ENCODE results near the gene AFAP1L2.

The AFAP1L2 gene

GRCh38 chr10:114307731-114308130, 96.6 kb downstream of the AFAP1L2 start:
- DNase-seq = no peak

GRCh38 chr10:114306116-114306973, 98.0 kb downstream of the AFAP1L2 start:
- DNase-seq = no peak

GRCh38 chr10:114305521-114305925, 98.8 kb downstream of the AFAP1L2 start:
- no peak for DNase-seq

- DNase-seq = peak; percentile 55
Observed at GRCh38 chr10:114304571-114305421, 99.5 kb downstream of the AFAP1L2 start.

- DNase-seq = peak; percentile 69
Observed at GRCh38 chr10:114304017-114304570, 100.2 kb downstream of the AFAP1L2 start.

- DNase-seq = no peak
Observed at GRCh38 chr10:114303556-114303955, 100.7 kb downstream of the AFAP1L2 start.

- DNase-seq = no peak
Observed at GRCh38 chr10:114301951-114302710, 102.2 kb downstream of the AFAP1L2 start.

GRCh38 chr10:114301177-114301576, 103.1 kb downstream of the AFAP1L2 start:
- no peak for DNase-seq

GRCh38 chr10:114300036-114300645, 104.2 kb downstream of the AFAP1L2 start:
- DNase-seq = no peak

GRCh38 chr10:114297136-114297705, 107.1 kb downstream of the AFAP1L2 start:
- no peak for DNase-seq

- DNase-seq = no peak
Observed at GRCh38 chr10:114295393-114295792, 108.9 kb downstream of the AFAP1L2 start.

GRCh38 chr10:114294549-114294948, 109.8 kb downstream of the AFAP1L2 start:
- DNase-seq = no peak

- DNase-seq = no peak
Observed at GRCh38 chr10:114293075-114293474, 111.2 kb downstream of the AFAP1L2 start.

GRCh38 chr10:114291516-114291915, 112.8 kb downstream of the AFAP1L2 start:
- DNase-seq = no peak

GRCh38 chr10:114291076-114291475, 113.2 kb downstream of the AFAP1L2 start:
- DNase-seq = no peak

GRCh38 chr10:114290038-114290437, 114.3 kb downstream of the AFAP1L2 start:
- no peak for DNase-seq

GRCh38 chr10:114289096-114289436, 115.2 kb downstream of the AFAP1L2 start:
- no peak for DNase-seq

- DNase-seq = no peak
Observed at GRCh38 chr10:114288424-114289095, 115.7 kb downstream of the AFAP1L2 start.

- DNase-seq = no peak
Observed at GRCh38 chr10:114286921-114287320, 117.4 kb downstream of the AFAP1L2 start.

GRCh38 chr10:114285961-114286441, 118.3 kb downstream of the AFAP1L2 start:
- DNase-seq = no peak

- DNase-seq = no peak
Observed at GRCh38 chr10:114284346-114285071, 119.8 kb downstream of the AFAP1L2 start.

Measured in activated CD8-positive, alpha-beta memory T cell treated with anti-CD3 and anti-CD28 coated beads, Interleukin-2, amount 50 U/mL, for 4 hours (primary cell).